GM21367 (cell line): ENCODE results near the gene FZR1.
A peak's percentile ranks its signal among the peaks of the same experiment; 100 is the strongest.
"Not testable (repeated sequence)": the region's sequence is repeated elsewhere in the genome, so short reads cannot be mapped to it uniquely, and the experiment has no call there.

ENCODE experiments used
- ATAC-seq: cut with Tn5 transposase; IDR thresholded peaks from one replicate; pipeline ENCODE4 v1.9.1; 2021; ENCODE audit not compliant: unreplicated experiment

The FZR1 gene

GRCh38 chr19:3570606-3571011 lies 64.5 kb downstream of the FZR1 start:
- ATAC-seq = no peak

GRCh38 chr19:3572132-3572854 lies 66.2 kb downstream of the FZR1 start:
- peak; percentile 79 for ATAC-seq

- ATAC-seq = no peak
Observed at GRCh38 chr19:3572855-3573161, 66.7 kb downstream of the FZR1 start, which contains the start of gene HMG20B. Gene HMG20B, plus strand, starts transcription at chr19:3572944. Its CDS starts 366 bp downstream, at chr19:3573310.

- ATAC-seq = peak; percentile 4
Observed at GRCh38 chr19:3573162-3573857, 67.2 kb downstream of the FZR1 start.

- no peak for ATAC-seq
Observed at GRCh38 chr19:3573858-3574637, 67.9 kb downstream of the FZR1 start.

- ATAC-seq = no peak
Observed at GRCh38 chr19:3575260-3575741, 69.2 kb downstream of the FZR1 start.

GRCh38 chr19:3575949-3576673 lies 70.0 kb downstream of the FZR1 start:
- no peak for ATAC-seq

GRCh38 chr19:3576696-3577443 lies 70.8 kb downstream of the FZR1 start:
- no peak for ATAC-seq

- no peak for ATAC-seq
Observed at GRCh38 chr19:3577723-3578344, 71.7 kb downstream of the FZR1 start.

GRCh38 chr19:3578390-3578789 lies 72.3 kb downstream of the FZR1 start:
- no peak for ATAC-seq

GRCh38 chr19:3580156-3580934 lies 74.2 kb downstream of the FZR1 start:
- ATAC-seq = no peak

GRCh38 chr19:3581792-3582191 lies 75.7 kb downstream of the FZR1 start:
- not testable (repeated sequence) for ATAC-seq

- ATAC-seq = not testable (repeated sequence)
Observed at GRCh38 chr19:3584036-3584802, 78.1 kb downstream of the FZR1 start.

GRCh38 chr19:3585301-3586126 lies 79.4 kb downstream of the FZR1 start, which contains the start of gene GIPC3:
Gene GIPC3, plus strand, starts transcription at chr19:3585478. Its CDS starts 120 bp downstream, at chr19:3585598.
- ATAC-seq = no peak

GRCh38 chr19:3586127-3586626 lies 80.1 kb downstream of the FZR1 start:
- no peak for ATAC-seq

GRCh38 chr19:3586707-3587346 lies 80.7 kb downstream of the FZR1 start:
- ATAC-seq = no peak
